Activated CD4-positive, alpha-beta T cell treated with anti-CD3 and anti-CD28 coated beads for 36 hours (primary cell): ENCODE measurements around the gene ZC3H12C. TPM values are rescaled to one million over a fixed set of nuclear protein-coding genes. Genes with fewer than 3 reads are reported as not detected.

Source experiments
- ATAC-seq: fragments of 200-7000 bp; cut with Tn5 transposase; one replicate; pipeline ENCODE4 v1.10.0; 2021; ENCODE audit warnings: mild to moderate bottlenecking, moderate library complexity
- CTCF ChIA-PET: fragments of 350-600 bp; sonication (Branson Sonifier 250); formaldehyde crosslinking; loops from one replicate; lab custom pipeline; 2021; ENCODE audit warnings: antibody characterized with exemption; lab: Charles Lee
- POLR2A ChIA-PET: fragments of 350-600 bp; sonication (Branson Sonifier 250); formaldehyde crosslinking; loops from one replicate; lab custom pipeline; 2021; ENCODE audit warnings: antibody characterized with exemption, inconsistent platforms; lab: Charles Lee
- DNase-seq: peaks from one replicate; pipeline ENCODE4 v3.0.0-alpha.2; 2020
- H3K27ac Mint-ChIP-seq: one replicate; pipeline ENCODE4 v1.8.0; 2021; ENCODE audit warnings: mixed read lengths
- H3K27me3 Mint-ChIP-seq: one replicate; pipeline ENCODE4 v1.8.0; 2021; ENCODE audit warnings: mixed read lengths
- H3K36me3 Mint-ChIP-seq: one replicate; pipeline ENCODE4 v1.8.0; 2021; ENCODE audit warnings: low read depth, mixed read lengths
- H3K4me1 Mint-ChIP-seq: one replicate; pipeline ENCODE4 v1.8.0; 2021; ENCODE audit warnings: mixed read lengths
- H3K4me3 Mint-ChIP-seq: one replicate; pipeline ENCODE4 v1.8.0; 2021; ENCODE audit warnings: mild to moderate bottlenecking, moderate library complexity, mixed read lengths
- H3K9me3 Mint-ChIP-seq: one replicate; pipeline ENCODE4 v1.8.0; 2021; ENCODE audit warnings: low read depth, mixed read lengths
- intact Hi-C, 2 experiments: fragments of 100-400 bp; cut with DNase I in 1 of 2; cut with micrococcal nuclease in 1 of 2; formaldehyde crosslinking; loops; one replicate each; pipeline versions ENCODE4 v1.14.2 to v1.15.1; 2022 to 2024; cut with DNase I, micrococcal nuclease
- total RNA-seq, 2 experiments: library from RNA; stranded (reverse); gene quantifications; one replicate each; pipeline ENCODE4 v1.2.3, GENCODE V29; 2021

The ZC3H12C gene
- total RNA-seq, 2 experiments from 2014 or later = 1.6 TPM

GRCh38 chr11:110089617-110090282 is 3.4 kb upstream of the ZC3H12C start:
- CTCF ChIA-PET = interaction anchor here (0.6 kb wide), 1 partner anchor 50 kb away, joined by 3 read pairs; no protein-coding TSS in a partner anchor
- POLR2A ChIA-PET = interaction anchor here (0.7 to 1.0 kb wide), 2 partner anchors 12 to 59 kb away, joined by 3 read pairs; no protein-coding TSS in a partner anchor
- H3K4me3 Mint-ChIP-seq = no peak overlapping the region
- H3K4me1 Mint-ChIP-seq = peaks cover 10% of the 10 kb centered on the region
- intact Hi-C loops = loop anchor here (1.0 to 10.0 kb wide), 7 partner anchors 11 to 1285 kb away; partner anchors contain the start of genes POU2AF1 (in 1 of the 2) and RDX (in 1 of the 2)
- no peak for DNase-seq
- no peak overlapping the region for H3K27ac Mint-ChIP-seq
- peak; percentile 17 for ATAC-seq
- no peaks in the 10 kb centered on the region for H3K36me3 Mint-ChIP-seq
- peaks cover 37% of the 10 kb centered on the region for H3K27me3 Mint-ChIP-seq
- no peaks in the 10 kb centered on the region for H3K9me3 Mint-ChIP-seq

GRCh38 chr11:110090466-110091026 is 2.6 kb upstream of the ZC3H12C start:
- CTCF ChIA-PET = no interaction called here
- H3K36me3 Mint-ChIP-seq = no peaks in the 10 kb centered on the region
- ATAC-seq = peak; percentile 31
- DNase-seq = no peak
- intact Hi-C loops = loop anchor here (1.0 to 10.0 kb wide), 7 partner anchors 12 to 1284 kb away; partner anchors contain the start of genes POU2AF1 (in 1 of the 2) and RDX (in 1 of the 2)
- no peaks in the 10 kb centered on the region for H3K9me3 Mint-ChIP-seq
- H3K27ac Mint-ChIP-seq = no peak overlapping the region
- POLR2A ChIA-PET = interaction anchor here (0.7 to 1.0 kb wide), 2 partner anchors 13 to 58 kb away, joined by 3 read pairs; no protein-coding TSS in a partner anchor
- no peak overlapping the region for H3K4me3 Mint-ChIP-seq
- peaks cover 10% of the 10 kb centered on the region for H3K4me1 Mint-ChIP-seq
- peaks cover 40% of the 10 kb centered on the region for H3K27me3 Mint-ChIP-seq

- Mint-ChIP-seq H3K36me3 (no peaks in the 10 kb centered on the region), H3K4me3 (peak overlapping the region; percentile 74), H3K9me3 (no peaks in the 10 kb centered on the region), H3K27ac (no peak overlapping the region), H3K27me3 (peaks cover 45% of the 10 kb centered on the region), H3K4me1 (peaks cover 10% of the 10 kb centered on the region)
- ChIA-PET CTCF (no interaction called here), POLR2A (no interaction called here)
- DNase-seq (no peak), ATAC-seq (no peak)
- intact Hi-C loops = loop anchor here (2.0 to 10.0 kb wide), 7 partner anchors 105 to 1283 kb away; partner anchors contain the start of genes POU2AF1 (in 1 of the 2) and RDX (in 1 of the 2)
Observed at GRCh38 chr11:110092111-110092514, 1.1 kb upstream of the ZC3H12C start.

- Mint-ChIP-seq H3K27ac (peak overlapping the region; percentile 33), H3K4me1 (peaks cover 10% of the 10 kb centered on the region), H3K9me3 (no peaks in the 10 kb centered on the region), H3K27me3 (peaks cover 41% of the 10 kb centered on the region), H3K36me3 (no peaks in the 10 kb centered on the region), H3K4me3 (peak overlapping the region; percentile 68)
- ChIA-PET POLR2A (no interaction called here), CTCF (no interaction called here)
- intact Hi-C loops = loop anchor here (1.0 to 10.0 kb wide), 8 partner anchors 106 to 1281 kb away; partner anchors contain the start of genes POU2AF1 (in 1 of the 2) and RDX (in 1 of the 2)
- peak; percentile 8 for ATAC-seq
- DNase-seq = peak; percentile 34
Observed at GRCh38 chr11:110093407-110094297, 460 bp downstream of the ZC3H12C start.

- Mint-ChIP-seq H3K36me3 (no peaks in the 10 kb centered on the region), H3K4me3 (peak overlapping the region; percentile 68), H3K27me3 (peaks cover 39% of the 10 kb centered on the region), H3K4me1 (peaks cover 10% of the 10 kb centered on the region), H3K9me3 (no peaks in the 10 kb centered on the region), H3K27ac (peak overlapping the region; percentile 33)
- intact Hi-C loops = loop anchor here (5.0 to 10.0 kb wide), 6 partner anchors 107 to 1280 kb away; partner anchors contain the start of genes POU2AF1 (in 1 of the 2) and RDX (in 1 of the 2)
- DNase-seq (no peak), ATAC-seq (no peak)
- ChIA-PET POLR2A (no interaction called here), CTCF (no interaction called here)
Observed at GRCh38 chr11:110094298-110095285, 1.4 kb downstream of the ZC3H12C start.

- Mint-ChIP-seq H3K4me1 (peaks cover 10% of the 10 kb centered on the region), H3K4me3 (no peak overlapping the region), H3K9me3 (no peaks in the 10 kb centered on the region), H3K36me3 (no peaks in the 10 kb centered on the region), H3K27me3 (peaks cover 39% of the 10 kb centered on the region), H3K27ac (no peak overlapping the region)
- intact Hi-C loops = loop anchor here in 1 of 2 experiments (10.0 kb wide), 1 partner anchor 1279 kb away; the partner anchor contains the start of gene POU2AF1
- ATAC-seq (no peak), DNase-seq (no peak)
- ChIA-PET POLR2A (no interaction called here), CTCF (no interaction called here)
Observed at GRCh38 chr11:110095554-110095953, 2.4 kb downstream of the ZC3H12C start.

- H3K27me3 Mint-ChIP-seq = peaks cover 36% of the 10 kb centered on the region
- ChIA-PET CTCF (no interaction called here), POLR2A (no interaction called here)
- H3K4me1 Mint-ChIP-seq = peaks cover 10% of the 10 kb centered on the region
- intact Hi-C loops = loop anchor here in 1 of 2 experiments (10.0 kb wide), 1 partner anchor 1278 kb away; the partner anchor contains the start of gene POU2AF1
- DNase-seq (no peak), ATAC-seq (no peak)
- H3K4me3 Mint-ChIP-seq = no peak overlapping the region
- no peaks in the 10 kb centered on the region for H3K9me3 Mint-ChIP-seq
- no peak overlapping the region for H3K27ac Mint-ChIP-seq
- H3K36me3 Mint-ChIP-seq = no peaks in the 10 kb centered on the region
Observed at GRCh38 chr11:110096496-110096895, 3.3 kb downstream of the ZC3H12C start.

- intact Hi-C loops = loop anchor here in 1 of 2 experiments (10.0 kb wide), 1 partner anchor 1277 kb away; the partner anchor contains the start of gene POU2AF1
- no peak for DNase-seq
- CTCF ChIA-PET = no interaction called here
- no peak for ATAC-seq
- Mint-ChIP-seq H3K36me3 (no peaks in the 10 kb centered on the region), H3K27ac (no peak overlapping the region), H3K27me3 (peaks cover 26% of the 10 kb centered on the region), H3K9me3 (no peaks in the 10 kb centered on the region), H3K4me3 (no peak overlapping the region), H3K4me1 (peaks cover 6% of the 10 kb centered on the region)
- POLR2A ChIA-PET = no interaction called here
Observed at GRCh38 chr11:110097459-110098012, 4.3 kb downstream of the ZC3H12C start.

- CTCF ChIA-PET = no interaction called here
- ATAC-seq = peak; percentile 63
- H3K36me3 Mint-ChIP-seq = no peaks in the 10 kb centered on the region
Observed at GRCh38 chr11:110098645-110099044, 5.5 kb downstream of the ZC3H12C start.

More at GRCh38 chr11:110098645-110099044, 5.5 kb downstream of the ZC3H12C start:
- intact Hi-C loops = loop anchor here in 1 of 2 experiments (10.0 kb wide), 1 partner anchor 1276 kb away; the partner anchor contains the start of gene POU2AF1
- Mint-ChIP-seq H3K4me1 (peaks cover 5% of the 10 kb centered on the region), H3K27ac (no peak overlapping the region), H3K4me3 (no peak overlapping the region), H3K27me3 (peaks cover 24% of the 10 kb centered on the region), H3K9me3 (no peaks in the 10 kb centered on the region)
- DNase-seq = no peak
- POLR2A ChIA-PET = no interaction called here
